Measurements from ENCODE around the gene LEF1. TPM values are rescaled to one million over a fixed set of nuclear protein-coding genes. Genes with fewer than 3 reads are reported as not detected.

LEF1 gene
- 173 and 175 TPM in 2 replicates for total RNA-seq

GRCh38 chr4:108168671-108169523 is at the start of gene LEF1:
Gene LEF1 (minus strand): TSS chr4:108168932. CDS start chr4:108167767, 1,165 bp downstream.
- intact Hi-C loops (cut with micrococcal nuclease), result loop anchor here (1.0 to 5.0 kb wide), 6 partner anchors 263 to 481 kb away; partner anchors contain the start of genes OSTC and PAPSS1

- intact Hi-C loops (cut with micrococcal nuclease), result no loop called here
These were observed 47.8 kb upstream of the LEF1 start for GRCh38 chr4:108216510-108216909.

GRCh38 chr4:108215055-108215454 is 46.3 kb upstream of the LEF1 start:
- intact Hi-C loops (cut with micrococcal nuclease), result no loop called here

- intact Hi-C loops (cut with micrococcal nuclease), result no loop called here
These were observed 45.0 kb upstream of the LEF1 start for GRCh38 chr4:108213723-108214122.

GRCh38 chr4:108213308-108213707 is 44.6 kb upstream of the LEF1 start:
- intact Hi-C loops (cut with micrococcal nuclease), result no loop called here

- intact Hi-C loops (cut with micrococcal nuclease), result no loop called here
These were observed 42.5 kb upstream of the LEF1 start for GRCh38 chr4:108210989-108211835.

- intact Hi-C loops (cut with micrococcal nuclease), result no loop called here
These were observed 40.8 kb upstream of the LEF1 start for GRCh38 chr4:108209489-108209888.

- intact Hi-C loops (cut with micrococcal nuclease), result no loop called here
These were observed 37.1 kb upstream of the LEF1 start for GRCh38 chr4:108205859-108206258.

GRCh38 chr4:108204518-108204917 is 35.8 kb upstream of the LEF1 start:
- intact Hi-C loops (cut with micrococcal nuclease), result no loop called here

GRCh38 chr4:108203377-108203776 is 34.6 kb upstream of the LEF1 start:
- intact Hi-C loops (cut with micrococcal nuclease), result no loop called here

GRCh38 chr4:108201774-108202173 is 33.0 kb upstream of the LEF1 start:
- intact Hi-C loops (cut with micrococcal nuclease), result no loop called here

GRCh38 chr4:108199881-108200280 is 31.1 kb upstream of the LEF1 start:
- intact Hi-C loops (cut with micrococcal nuclease), result no loop called here

GRCh38 chr4:108193886-108194672 is 25.3 kb upstream of the LEF1 start:
- intact Hi-C loops (cut with micrococcal nuclease), result no loop called here

GRCh38 chr4:108192935-108193334 is 24.2 kb upstream of the LEF1 start:
- intact Hi-C loops (cut with micrococcal nuclease), result no loop called here

- intact Hi-C loops (cut with micrococcal nuclease), result no loop called here
These were observed 23.3 kb upstream of the LEF1 start for GRCh38 chr4:108192056-108192455.

- intact Hi-C loops (cut with micrococcal nuclease), result no loop called here
These were observed 22.7 kb upstream of the LEF1 start for GRCh38 chr4:108191269-108191914.

GRCh38 chr4:108188770-108189169 is 20.0 kb upstream of the LEF1 start:
- intact Hi-C loops (cut with micrococcal nuclease), result no loop called here

GRCh38 chr4:108185252-108185651 is 16.5 kb upstream of the LEF1 start:
- intact Hi-C loops (cut with micrococcal nuclease), result no loop called here

GRCh38 chr4:108184453-108185049 is 15.8 kb upstream of the LEF1 start:
- intact Hi-C loops (cut with micrococcal nuclease), result no loop called here

- intact Hi-C loops (cut with micrococcal nuclease), result no loop called here
These were observed 13.0 kb upstream of the LEF1 start for GRCh38 chr4:108181704-108182103.
